HepG2 (cell line): Measurements from ENCODE around the gene C10orf120.

ENCODE experiments used
- ATF7-NPFF ChIP-seq: sonication (generic); formaldehyde crosslinking; IDR thresholded peaks from 2 replicates; pipeline ENCODE4 v1.8.1; 2023; ENCODE audit warnings: mild to moderate bottlenecking, low read depth, missing genetic modification reagents, moderate library complexity
- CCAR2 ChIP-seq: fragments of 200-400 bp; formaldehyde crosslinking; optimal IDR thresholded peaks from 2 replicates; pipeline ENCODE3; 2018; ENCODE audit warnings: low read depth, mild to moderate bottlenecking, low read length, moderate library complexity
- FOXA1 ChIP-seq, 2 experiments: fragments of 450-650 bp in 1 of 2; sonication (generic) in 1 of 2; formaldehyde crosslinking in 1 of 2; IDR thresholded peaks; 2 replicates each; pipeline versions ENCODE4 v1.4.0 to v1.6.1; 2016 to 2020; ENCODE audit warnings: missing genetic modification reagents in 1 of 2
- HES4 ChIP-seq: sonication (generic); formaldehyde crosslinking; IDR thresholded peaks from 2 replicates; pipeline ENCODE4 v1.9.0; 2021; ENCODE audit warnings: mild to moderate bottlenecking, missing genetic modification reagents, borderline replicate concordance
- NCOR1 ChIP-seq: fragments of 200-600 bp; sonication (generic); IDR thresholded peaks from 2 replicates; pipeline ENCODE4 v1.7.0; 2017; ENCODE audit warnings: antibody characterized with exemption, low read length, borderline replicate concordance
- POLR2A ChIP-seq, 2 experiments: IDR thresholded peaks; 2 replicates each; pipeline ENCODE4 v1.6.1; 2011; ENCODE audit warnings: low read depth in 2 of 2, low read length in 2 of 2, mild to moderate bottlenecking in 1 of 2, moderate library complexity in 1 of 2; ENCODE audit not compliant: insufficient read depth in 1 of 2
- TARDBP ChIP-seq: sonication (generic); formaldehyde crosslinking; IDR thresholded peaks from 2 replicates; pipeline ENCODE4 v1.8.0; 2022; ENCODE audit warnings: mild to moderate bottlenecking, missing genetic modification reagents
- WIZ ChIP-seq: sonication (generic); formaldehyde crosslinking; IDR thresholded peaks from 2 replicates; pipeline ENCODE4 v1.5.1; 2020; ENCODE audit warnings: mild to moderate bottlenecking, missing genetic modification reagents
- ZKSCAN8 ChIP-seq: IDR thresholded peaks from 2 replicates; pipeline ENCODE4 v1.6.1; 2016; ENCODE audit warnings: borderline replicate concordance, missing genetic modification reagents, missing compliant biosample characterization
- ZNF747 ChIP-seq: sonication (generic); formaldehyde crosslinking; IDR thresholded peaks from 2 replicates; pipeline ENCODE4 v1.8.1; 2023; ENCODE audit warnings: missing genetic modification reagents, mild to moderate bottlenecking, borderline replicate concordance
- ZNF777 ChIP-seq: sonication (generic); formaldehyde crosslinking; IDR thresholded peaks from 2 replicates; pipeline ENCODE4 v1.4.0; 2020; ENCODE audit warnings: missing genetic modification reagents
- TF ChIP-seq, protein P1 (sequence below): sonication (generic); formaldehyde crosslinking; IDR thresholded peaks from 2 replicates; pipeline ENCODE4 v1.5.0; 2020; ENCODE audit warnings: mild to moderate bottlenecking, missing genetic modification reagents, moderate library complexity
- TF ChIP-seq, protein P2 (sequence below), 2 experiments: fragments of 450-650 bp in 1 of 2; sonication (generic) in 1 of 2; formaldehyde crosslinking in 1 of 2; IDR thresholded peaks; 2 replicates each; pipeline versions ENCODE4 v1.6.1 to v1.8.0; 2016 to 2022; ENCODE audit warnings: antibody characterized with exemption in 1 of 2, mild to moderate bottlenecking in 1 of 2, missing genetic modification reagents in 1 of 2

DNA sequence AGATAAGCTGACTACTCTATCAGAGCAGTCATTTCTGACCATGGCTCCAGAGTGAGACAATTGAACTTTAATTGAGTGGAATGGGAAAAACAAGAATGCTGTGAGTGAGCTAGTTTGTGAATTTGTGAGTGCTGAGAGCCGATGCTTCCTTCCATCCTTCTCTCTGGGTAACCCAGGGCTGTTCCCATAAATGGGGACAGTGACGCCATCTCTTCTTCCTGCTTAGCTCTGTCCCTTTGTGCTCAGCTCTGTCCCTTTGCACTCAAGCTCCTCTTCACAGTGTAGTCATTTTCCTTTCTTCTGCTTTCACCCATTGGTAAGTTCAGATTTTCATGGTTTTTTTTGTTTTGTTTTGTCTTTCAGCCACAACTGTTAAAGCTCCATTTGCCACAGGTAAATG is 24.4 kb downstream of the C10orf120 start:
- TF ChIP-seq NCOR1 (no peak), FOXA1 (IDR thresholded peaks at IDR 0.05) (no peak), FOXA1 (CRISPR knock-in tag; IDR thresholded peaks at IDR 0.05) (no peak), ZKSCAN8 (CRISPR knock-in tag) (no peak), CCAR2 (no peak), WIZ (CRISPR knock-in tag) (no peak), ATF7-NPFF (CRISPR knock-in tag) (no peak), ZNF777 (CRISPR knock-in tag) (no peak), ZNF747 (CRISPR knock-in tag) (no peak), POLR2A (IDR thresholded peaks at IDR 0.05; ENCODE audit: insufficient read depth in 1 of 2, low read depth in 2 of 2, low read length in 2 of 2) (no peak), TARDBP (CRISPR knock-in tag) (no peak), HES4 (CRISPR knock-in tag) (no peak)
- TF ChIP-seq, protein P1, sequence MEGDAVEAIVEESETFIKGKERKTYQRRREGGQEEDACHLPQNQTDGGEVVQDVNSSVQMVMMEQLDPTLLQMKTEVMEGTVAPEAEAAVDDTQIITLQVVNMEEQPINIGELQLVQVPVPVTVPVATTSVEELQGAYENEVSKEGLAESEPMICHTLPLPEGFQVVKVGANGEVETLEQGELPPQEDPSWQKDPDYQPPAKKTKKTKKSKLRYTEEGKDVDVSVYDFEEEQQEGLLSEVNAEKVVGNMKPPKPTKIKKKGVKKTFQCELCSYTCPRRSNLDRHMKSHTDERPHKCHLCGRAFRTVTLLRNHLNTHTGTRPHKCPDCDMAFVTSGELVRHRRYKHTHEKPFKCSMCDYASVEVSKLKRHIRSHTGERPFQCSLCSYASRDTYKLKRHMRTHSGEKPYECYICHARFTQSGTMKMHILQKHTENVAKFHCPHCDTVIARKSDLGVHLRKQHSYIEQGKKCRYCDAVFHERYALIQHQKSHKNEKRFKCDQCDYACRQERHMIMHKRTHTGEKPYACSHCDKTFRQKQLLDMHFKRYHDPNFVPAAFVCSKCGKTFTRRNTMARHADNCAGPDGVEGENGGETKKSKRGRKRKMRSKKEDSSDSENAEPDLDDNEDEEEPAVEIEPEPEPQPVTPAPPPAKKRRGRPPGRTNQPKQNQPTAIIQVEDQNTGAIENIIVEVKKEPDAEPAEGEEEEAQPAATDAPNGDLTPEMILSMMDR (CRISPR knock-in tag), result no peak
- TF ChIP-seq, protein P2, sequence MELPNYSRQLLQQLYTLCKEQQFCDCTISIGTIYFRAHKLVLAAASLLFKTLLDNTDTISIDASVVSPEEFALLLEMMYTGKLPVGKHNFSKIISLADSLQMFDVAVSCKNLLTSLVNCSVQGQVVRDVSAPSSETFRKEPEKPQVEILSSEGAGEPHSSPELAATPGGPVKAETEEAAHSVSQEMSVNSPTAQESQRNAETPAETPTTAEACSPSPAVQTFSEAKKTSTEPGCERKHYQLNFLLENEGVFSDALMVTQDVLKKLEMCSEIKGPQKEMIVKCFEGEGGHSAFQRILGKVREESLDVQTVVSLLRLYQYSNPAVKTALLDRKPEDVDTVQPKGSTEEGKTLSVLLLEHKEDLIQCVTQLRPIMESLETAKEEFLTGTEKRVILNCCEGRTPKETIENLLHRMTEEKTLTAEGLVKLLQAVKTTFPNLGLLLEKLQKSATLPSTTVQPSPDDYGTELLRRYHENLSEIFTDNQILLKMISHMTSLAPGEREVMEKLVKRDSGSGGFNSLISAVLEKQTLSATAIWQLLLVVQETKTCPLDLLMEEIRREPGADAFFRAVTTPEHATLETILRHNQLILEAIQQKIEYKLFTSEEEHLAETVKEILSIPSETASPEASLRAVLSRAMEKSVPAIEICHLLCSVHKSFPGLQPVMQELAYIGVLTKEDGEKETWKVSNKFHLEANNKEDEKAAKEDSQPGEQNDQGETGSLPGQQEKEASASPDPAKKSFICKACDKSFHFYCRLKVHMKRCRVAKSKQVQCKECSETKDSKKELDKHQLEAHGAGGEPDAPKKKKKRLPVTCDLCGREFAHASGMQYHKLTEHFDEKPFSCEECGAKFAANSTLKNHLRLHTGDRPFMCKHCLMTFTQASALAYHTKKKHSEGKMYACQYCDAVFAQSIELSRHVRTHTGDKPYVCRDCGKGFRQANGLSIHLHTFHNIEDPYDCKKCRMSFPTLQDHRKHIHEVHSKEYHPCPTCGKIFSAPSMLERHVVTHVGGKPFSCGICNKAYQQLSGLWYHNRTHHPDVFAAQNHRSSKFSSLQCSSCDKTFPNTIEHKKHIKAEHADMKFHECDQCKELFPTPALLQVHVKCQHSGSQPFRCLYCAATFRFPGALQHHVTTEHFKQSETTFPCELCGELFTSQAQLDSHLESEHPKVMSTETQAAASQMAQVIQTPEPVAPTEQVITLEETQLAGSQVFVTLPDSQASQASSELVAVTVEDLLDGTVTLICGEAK (IDR thresholded peaks at IDR 0.05), result no peak
- TF ChIP-seq, protein P2 (CRISPR knock-in tag; IDR thresholded peaks at IDR 0.05), result no peak
